ENCODE data around the gene SMCO4.
"Not testable (repeated sequence)": the region's sequence is repeated elsewhere in the genome, so short reads cannot be mapped to it uniquely, and the experiment has no call there.

SMCO4 gene

DNA sequence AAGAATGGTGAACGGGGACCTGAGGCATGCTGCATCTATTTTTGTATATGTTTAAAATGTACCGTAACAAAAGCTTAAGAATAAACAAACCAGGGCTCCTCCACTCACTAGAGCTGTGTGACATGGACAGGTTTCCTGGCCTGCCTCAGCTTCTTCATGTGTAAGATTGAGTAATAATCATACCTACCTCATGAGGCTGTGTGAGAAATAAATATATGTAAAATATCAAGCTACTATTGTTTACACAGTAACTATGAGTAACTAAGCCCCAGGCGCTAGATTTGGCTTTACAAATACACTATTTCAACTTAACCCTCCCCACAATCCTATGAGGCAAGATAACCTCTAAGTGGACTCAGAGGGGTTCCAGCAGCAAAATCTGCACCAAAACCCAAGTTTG, 66.4 kb downstream of the SMCO4 start:
- DNase-seq (ENCODE audit: low spot score), result no peak

DNA sequence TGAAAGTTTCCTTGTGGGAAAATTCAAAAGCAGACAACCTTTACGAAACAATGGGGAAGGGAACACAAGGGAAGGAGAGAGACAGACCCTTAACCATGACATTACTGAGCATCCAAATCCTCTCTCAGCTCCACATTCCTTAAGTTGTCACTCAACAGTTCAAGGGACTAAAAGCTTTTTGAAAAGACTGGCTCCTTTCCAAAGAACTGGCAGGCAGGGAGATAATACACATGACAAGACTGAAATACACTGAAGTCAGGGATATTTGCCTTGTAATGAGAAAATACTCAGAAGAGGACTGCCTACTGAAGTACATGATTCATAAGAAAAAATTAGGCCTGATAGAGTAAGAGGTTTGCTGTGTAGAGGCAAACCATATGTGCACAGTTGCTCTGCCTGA, 69.1 kb downstream of the SMCO4 start:
- DNase-seq (ENCODE audit: low spot score), result no peak

DNA sequence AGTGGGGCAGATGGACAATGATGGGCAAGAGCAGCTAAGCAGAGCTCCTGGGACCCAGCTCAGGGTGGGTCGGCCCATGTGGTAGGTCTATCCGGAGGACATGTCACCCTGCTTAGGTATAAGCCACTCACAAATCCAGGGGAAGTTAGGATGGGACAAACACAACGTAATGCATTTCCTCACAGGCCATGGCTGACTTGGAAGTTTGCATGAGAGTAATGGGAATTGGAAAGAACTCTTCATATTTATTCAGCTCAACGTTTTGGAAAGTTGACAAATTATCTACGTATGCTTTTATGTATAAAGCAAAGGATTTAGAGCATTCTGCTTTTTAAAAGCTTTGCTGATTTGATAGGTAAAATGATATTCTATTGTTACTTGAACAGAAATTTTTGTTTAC, 74.9 kb downstream of the SMCO4 start:
- DNase-seq (ENCODE audit: low spot score), result no peak

DNA sequence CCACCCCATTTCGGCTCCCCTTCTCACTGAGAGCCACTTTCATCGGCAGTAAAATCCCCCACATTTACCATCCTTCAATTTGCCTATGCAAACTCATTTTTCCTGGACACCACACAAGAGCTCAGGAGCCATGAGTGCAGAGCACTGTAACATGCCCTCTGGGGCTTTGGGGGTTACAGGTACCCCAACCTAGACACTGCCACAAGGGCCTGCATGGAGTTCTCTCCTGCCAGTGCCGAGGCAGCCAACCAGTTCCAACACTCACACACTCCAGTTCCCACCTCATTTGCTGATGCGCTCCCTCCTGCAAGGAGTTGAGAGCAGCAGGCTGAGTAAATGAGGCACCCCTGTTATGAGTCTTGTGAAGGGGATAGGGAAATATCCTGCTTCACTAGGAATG, 76.1 kb downstream of the SMCO4 start:
- no peak for DNase-seq (ENCODE audit: low spot score)

DNA sequence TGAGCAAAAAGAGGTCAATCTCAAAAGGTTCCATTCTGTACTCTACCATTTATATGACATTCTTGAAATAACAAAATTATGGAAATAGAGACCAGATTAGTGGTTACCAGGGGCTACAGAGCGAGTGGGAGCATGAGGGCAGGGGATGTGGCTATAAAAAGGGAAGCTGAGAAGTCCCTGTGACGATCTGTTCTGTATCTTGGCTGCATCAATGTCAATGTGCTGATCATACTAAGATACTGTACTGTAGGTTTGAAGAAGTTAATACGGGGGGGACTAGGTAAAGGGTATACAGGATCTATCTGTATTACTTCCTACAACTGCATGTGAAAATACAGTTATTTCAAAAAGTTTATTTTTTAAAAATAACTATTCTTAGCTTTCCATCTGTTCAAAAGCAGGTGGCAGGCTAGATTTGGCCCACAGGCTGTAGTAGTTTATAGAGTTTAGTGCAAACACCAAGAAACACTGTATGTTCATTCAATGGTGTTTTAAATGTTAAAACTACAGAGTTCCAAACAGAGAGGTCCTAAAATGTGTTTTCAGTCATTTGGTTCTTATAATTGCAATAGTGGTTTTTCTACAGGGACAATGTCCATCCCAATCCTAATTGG, 78.2 kb downstream of the SMCO4 start:
- no peak for DNase-seq (ENCODE audit: low spot score)

DNA sequence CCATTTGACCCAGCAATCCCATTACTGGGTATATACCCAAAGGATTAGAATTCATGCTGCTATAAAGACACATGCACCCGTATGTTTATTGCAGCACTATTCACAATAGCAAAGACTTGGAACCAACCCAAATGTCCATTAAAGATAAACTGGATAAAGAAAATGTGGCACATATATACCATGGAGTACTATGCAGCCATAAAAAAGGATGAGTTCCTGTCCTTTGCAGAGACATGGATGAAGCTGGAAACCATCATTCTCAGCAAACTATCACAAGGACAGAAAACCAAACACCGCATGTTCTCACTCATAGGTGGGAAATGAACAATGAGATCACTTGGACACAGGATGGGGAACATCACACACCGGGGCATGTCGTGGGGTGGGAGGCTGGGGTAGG, 79.5 kb downstream of the SMCO4 start:
- DNase-seq (ENCODE audit: low spot score), result not testable (repeated sequence)

DNA sequence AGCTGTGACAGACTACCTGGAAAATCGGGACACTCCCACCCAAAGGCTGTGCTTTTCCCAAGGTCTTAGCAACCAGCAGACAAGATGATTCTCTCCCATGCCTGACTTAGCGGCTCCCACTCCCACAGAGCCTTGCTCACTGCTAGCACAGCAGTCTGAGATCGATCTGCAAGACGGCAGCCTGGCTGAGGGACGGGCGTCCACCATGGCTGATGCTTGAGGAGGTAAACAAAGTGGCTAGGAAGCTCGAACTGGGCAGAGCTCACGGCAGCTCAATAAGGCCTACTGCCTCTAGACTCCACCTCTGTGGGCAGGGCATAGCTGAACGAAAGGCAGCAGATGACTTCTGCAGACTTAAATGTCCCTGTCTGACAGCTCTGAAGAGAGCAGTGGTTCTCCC, 84.9 kb downstream of the SMCO4 start:
- no peak for DNase-seq (ENCODE audit: low spot score)

DNA sequence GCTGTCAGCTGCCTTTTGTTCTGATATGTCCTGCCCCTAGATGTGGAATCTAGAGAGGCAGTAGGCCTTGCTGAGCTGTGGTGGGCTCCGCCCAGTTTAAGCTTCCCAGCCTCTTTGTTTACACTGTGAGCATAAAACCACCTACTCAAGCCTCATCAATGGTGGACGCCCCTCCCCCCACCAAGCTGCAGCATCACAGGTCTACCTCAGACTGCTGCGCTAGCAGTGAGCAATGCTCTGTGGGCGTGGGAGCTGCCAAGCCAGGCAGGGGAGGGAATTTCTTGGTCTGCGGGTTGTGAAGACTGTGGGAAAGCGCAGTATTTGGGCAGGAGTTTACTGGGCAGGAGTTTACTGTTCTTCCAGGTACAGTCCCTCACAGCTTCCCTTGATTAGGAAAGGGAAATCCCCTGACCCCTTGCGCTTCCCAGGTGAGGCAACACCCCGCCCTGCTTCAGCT, 98.5 kb downstream of the SMCO4 start:
- DNase-seq (ENCODE audit: low spot score), result no peak

DNA sequence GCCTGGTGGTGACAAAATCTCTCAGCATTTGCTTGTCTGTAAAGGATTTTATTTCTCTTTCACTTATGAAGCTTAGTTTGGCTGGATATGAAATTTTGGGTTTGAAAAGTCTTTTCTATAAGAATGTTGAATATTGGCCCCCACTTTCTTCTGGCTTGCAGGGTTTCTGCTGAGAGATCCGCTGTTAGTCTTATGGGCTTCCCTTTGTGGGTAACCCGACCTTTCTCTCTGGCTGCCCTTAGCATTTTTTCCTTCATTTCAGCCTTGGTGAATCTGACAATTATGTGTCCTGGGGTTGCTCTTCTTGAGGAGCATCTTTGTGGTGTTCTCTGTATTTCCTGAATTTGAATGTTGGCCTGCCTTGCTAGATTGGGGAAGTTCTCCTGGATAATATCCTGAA, 100.0 kb downstream of the SMCO4 start:
- not testable (repeated sequence) for DNase-seq (ENCODE audit: low spot score)

DNA sequence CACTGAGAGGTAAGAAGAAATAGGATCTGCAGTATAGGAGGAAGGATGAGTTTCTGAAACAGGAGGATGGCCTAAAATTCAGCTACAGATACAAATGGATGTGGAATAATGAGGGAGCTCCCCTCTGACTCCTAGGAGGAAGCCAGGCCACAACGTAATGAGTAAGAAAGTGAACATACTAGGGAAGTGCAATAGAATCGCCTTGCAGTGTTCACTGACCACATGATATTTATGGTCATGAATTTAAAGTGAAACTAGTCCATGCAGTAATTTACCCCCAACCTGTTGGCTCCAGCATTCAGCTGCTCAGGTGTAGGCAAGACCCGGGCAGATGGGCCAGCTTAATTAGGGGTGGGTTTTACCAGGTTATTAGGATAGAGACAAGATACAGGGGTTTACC, 110.9 kb downstream of the SMCO4 start:
- no peak for DNase-seq (ENCODE audit: low spot score)
